H1 (cell line): ENCODE measurements around the gene ZBTB7B. TPM values are rescaled to one million over a fixed set of nuclear protein-coding genes. Genes with fewer than 3 reads are reported as not detected.
A peak's percentile ranks its signal among the peaks of the same experiment; 100 is the strongest.

Source experiments
- CTCF ChIA-PET: fragments of 300-600 bp; sonication (Branson Sonifier 250); formaldehyde crosslinking; loops from one replicate; lab custom pipeline; 2021; ENCODE audit not compliant: partially characterized antibody; lab: Charles Lee
- POLR2A ChIA-PET: fragments of 300-600 bp; sonication (Branson Sonifier 250); formaldehyde crosslinking; loops from one replicate; lab custom pipeline; 2021; ENCODE audit warnings: inconsistent platforms; ENCODE audit not compliant: partially characterized antibody; lab: Charles Lee
- DNase-seq, 2 experiments: peaks; one replicate each; pipeline versions ENCODE4 v3.0.0 to v3.0.0-alpha.2; 2010 to 2022; ENCODE audit warnings: low spot score in 2 of 2, low read depth in 1 of 2, mixed read lengths in 1 of 2
- FAIRE-seq: peaks from 2 replicates; lab custom pipeline; 2011; peaks lifted over from hg19 to GRCh38; lab: Jason Lieb, UNC
- H2AFZ ChIP-seq: 2 replicates; pipeline ENCODE4 v1.8.1; 2012; ENCODE audit warnings: low read length, inconsistent platforms
- H2AK5ac ChIP-seq: 2 replicates; pipeline ENCODE4 v1.6.1; 2013; ENCODE audit warnings: low read depth, low read length
- H2BK120ac ChIP-seq: replicated peaks from 2 replicates; pipeline ENCODE3; 2013; ENCODE audit warnings: low read depth, low read length, inconsistent platforms
- H2BK12ac ChIP-seq: 2 replicates; pipeline ENCODE4 v1.6.1; 2013; ENCODE audit warnings: low read depth, low read length
- H2BK15ac ChIP-seq: 2 replicates; pipeline ENCODE4 v1.6.1; 2013; ENCODE audit warnings: low read length
- H2BK20ac ChIP-seq: 2 replicates; pipeline ENCODE4 v1.6.1; 2013; ENCODE audit warnings: low read length
- H2BK5ac ChIP-seq: 2 replicates; pipeline ENCODE4 v1.6.1; 2013; ENCODE audit warnings: low read depth, low read length
- H3K14ac ChIP-seq: 2 replicates; pipeline ENCODE4 v1.6.1; 2013; ENCODE audit warnings: inconsistent platforms; ENCODE audit not compliant: insufficient read length
- H3K18ac ChIP-seq: 2 replicates; pipeline ENCODE4 v1.6.1; 2013; ENCODE audit warnings: low read length; ENCODE audit errors: extremely low read depth
- H3K23ac ChIP-seq: 2 replicates; pipeline ENCODE4 v1.6.1; 2013; ENCODE audit warnings: inconsistent platforms; ENCODE audit not compliant: insufficient read length
- H3K23me2 ChIP-seq: 2 replicates; pipeline ENCODE4 v1.6.1; 2013; ENCODE audit warnings: low read depth, low read length
- H3K27ac ChIP-seq: 2 replicates; pipeline ENCODE4 v1.6.1; 2011; ENCODE audit warnings: low read depth, low read length, inconsistent platforms
- H3K27me3 ChIP-seq, 4 experiments: replicated peaks in 1 of 4; 1 replicate in 1 of 4; 2 replicates in 3 of 4; pipeline versions ENCODE4 v1.6.1 to v1.8.1; 2011 to 2013; ENCODE audit warnings: low read length in 3 of 4, mild to moderate bottlenecking in 3 of 4, inconsistent platforms in 2 of 4, mixed read lengths in 2 of 4, moderate library complexity in 1 of 4; ENCODE audit not compliant: control insufficient read depth in 3 of 4, insufficient read depth in 3 of 4; ENCODE audit errors: extremely low read depth in 1 of 4
- H3K36me3 ChIP-seq, 4 experiments: 2 replicates each; pipeline versions ENCODE4 v1.6.1 to v1.8.1; 2011 to 2013; ENCODE audit warnings: mild to moderate bottlenecking in 4 of 4, low read length in 3 of 4, moderate library complexity in 2 of 4, control low read depth in 1 of 4, inconsistent platforms in 1 of 4; ENCODE audit not compliant: insufficient read depth in 4 of 4, control insufficient read depth in 2 of 4
- H3K4ac ChIP-seq: replicated peaks from 2 replicates; pipeline ENCODE3; 2013; ENCODE audit warnings: low read length, low read depth, mixed read lengths, inconsistent platforms; ENCODE audit not compliant: insufficient read length
- H3K4me1 ChIP-seq, 4 experiments: replicated peaks in 1 of 4; 1 replicate in 1 of 4; 2 replicates in 3 of 4; pipeline versions ENCODE4 v1.6.1 to v1.8.1; 2011 to 2013; ENCODE audit warnings: low read length in 3 of 4, inconsistent platforms in 2 of 4, mixed read lengths in 1 of 4; ENCODE audit not compliant: insufficient read depth in 4 of 4, control insufficient read depth in 3 of 4
- H3K4me2 ChIP-seq, 2 experiments: 2 replicates each; pipeline versions ENCODE4 v1.6.1 to v1.8.1; 2011 to 2013; ENCODE audit warnings: low read depth in 2 of 2, low read length in 2 of 2, control low read depth in 1 of 2, inconsistent platforms in 1 of 2, mild to moderate bottlenecking in 1 of 2; ENCODE audit not compliant: insufficient read depth in 1 of 2
- H3K4me3 ChIP-seq, 4 experiments: fragments of 200-600, 300-600 bp in 1 of 4; sonication (generic), shearing (Covaris generic), sonication (Bioruptor Twin) in 1 of 4; 2 replicates each; pipeline versions ENCODE4 v1.5.1 to v1.8.1; 2011 to 2016; ENCODE audit warnings: low read length in 4 of 4, low read depth in 3 of 4, control low read depth in 2 of 4, inconsistent platforms in 2 of 4, mild to moderate bottlenecking in 2 of 4, mixed read lengths in 1 of 4, moderate library complexity in 1 of 4; ENCODE audit not compliant: insufficient read depth in 2 of 4; ENCODE audit errors: extremely low read depth in 1 of 4
- H3K56ac ChIP-seq: replicated peaks from 2 replicates; pipeline ENCODE3; 2013; ENCODE audit warnings: low read depth, mild to moderate bottlenecking, mixed read lengths, low read length, inconsistent platforms; ENCODE audit not compliant: insufficient read length
- H3K79me1 ChIP-seq: 2 replicates; pipeline ENCODE4 v1.6.1; 2013; ENCODE audit warnings: low read depth, low read length, control low read depth
- H3K79me2 ChIP-seq, 2 experiments: 2 replicates each; pipeline versions ENCODE4 v1.6.1 to v1.8.1; 2012 to 2013; ENCODE audit warnings: low read length in 2 of 2, mild to moderate bottlenecking in 2 of 2, inconsistent platforms in 1 of 2; ENCODE audit not compliant: insufficient read depth in 2 of 2, control insufficient read depth in 1 of 2
- H3K9ac ChIP-seq, 4 experiments: replicated peaks in 1 of 4; 1 replicate in 1 of 4; 2 replicates in 3 of 4; pipeline versions ENCODE4 v1.6.1 to v1.8.1; 2011 to 2013; ENCODE audit warnings: low read depth in 3 of 4, low read length in 3 of 4, control low read depth in 2 of 4, mild to moderate bottlenecking in 2 of 4, moderate library complexity in 2 of 4, inconsistent platforms in 1 of 4; ENCODE audit errors: extremely low read depth in 1 of 4
- H3K9me3 ChIP-seq, 2 experiments: 2 replicates each; pipeline versions ENCODE4 v1.6.1 to v1.8.1; 2012 to 2013; ENCODE audit warnings: mild to moderate bottlenecking in 2 of 2, moderate library complexity in 2 of 2, control low read depth in 1 of 2, inconsistent platforms in 1 of 2, low read depth in 1 of 2, low read length in 1 of 2, mixed read lengths in 1 of 2; ENCODE audit not compliant: insufficient read depth in 2 of 2
- H4K20me1 ChIP-seq, 2 experiments: replicated peaks in 1 of 2; 2 replicates each; pipeline versions ENCODE3 to v1.8.1; 2011 to 2013; ENCODE audit warnings: inconsistent platforms in 2 of 2, low read length in 2 of 2, mild to moderate bottlenecking in 1 of 2; ENCODE audit not compliant: insufficient read depth in 2 of 2, control insufficient read depth in 1 of 2
- H4K5ac ChIP-seq: 2 replicates; pipeline ENCODE4 v1.6.1; 2013; ENCODE audit warnings: low read length, low read depth, mixed read lengths, inconsistent platforms; ENCODE audit not compliant: insufficient read length
- H4K8ac ChIP-seq: 2 replicates; pipeline ENCODE4 v1.8.0; 2013; ENCODE audit warnings: mild to moderate bottlenecking, moderate library complexity, low read length, inconsistent platforms; ENCODE audit not compliant: insufficient read depth; ENCODE audit errors: extremely low read depth
- H4K91ac ChIP-seq: replicated peaks from 2 replicates; pipeline ENCODE3; 2013; ENCODE audit warnings: low read length, mixed read lengths, inconsistent platforms; ENCODE audit not compliant: insufficient read length
- ASH2L ChIP-seq: fragments of 200-600, 300-600 bp; sonication (generic); IDR thresholded peaks from one replicate; pipeline ENCODE4 v1.7.1; 2017; ENCODE audit warnings: low read length
- ATF2 ChIP-seq: IDR thresholded peaks from 2 replicates; pipeline ENCODE4 v1.6.1; 2012; ENCODE audit warnings: low read length, inconsistent platforms
- CTBP2 ChIP-seq: IDR thresholded peaks from 2 replicates; pipeline ENCODE4 v1.7.0; 2011; ENCODE audit warnings: borderline replicate concordance, mild to moderate bottlenecking, moderate library complexity, mixed read lengths, low read length; ENCODE audit not compliant: insufficient read depth, insufficient read length
- EGR1 ChIP-seq: IDR thresholded peaks from 2 replicates; pipeline ENCODE4 v1.6.1; 2011; ENCODE audit warnings: low read depth, low read length, borderline replicate concordance
- FOSL1 ChIP-seq: IDR thresholded peaks from 2 replicates; pipeline ENCODE4 v1.6.1; 2011; ENCODE audit warnings: mild to moderate bottlenecking, low read depth, low read length, moderate library complexity; ENCODE audit not compliant: insufficient read depth
- POLR2AphosphoS5 ChIP-seq: IDR thresholded peaks from 2 replicates; pipeline ENCODE4 v1.6.1; 2011; ENCODE audit warnings: low read depth, low read length
- POU5F1 ChIP-seq: IDR thresholded peaks from 2 replicates; pipeline ENCODE4 v1.6.1; 2011; ENCODE audit warnings: low read depth, mild to moderate bottlenecking, low read length, moderate library complexity
- SRF ChIP-seq: IDR thresholded peaks from 2 replicates; pipeline ENCODE4 v1.6.1; 2011; ENCODE audit warnings: mild to moderate bottlenecking, low read depth, low read length, moderate library complexity
- SUZ12 ChIP-seq: fragments of 200-600 bp; sonication (generic); IDR thresholded peaks from 2 replicates; pipeline ENCODE4 v1.6.1; 2012; ENCODE audit warnings: mild to moderate bottlenecking, inconsistent platforms, low read length, moderate library complexity, mixed read lengths
- TAF7 ChIP-seq: optimal IDR thresholded peaks from 2 replicates; pipeline ENCODE3; 2011; ENCODE audit warnings: low read depth, mild to moderate bottlenecking, inconsistent platforms, low read length, moderate library complexity, borderline replicate concordance
- TCF12 ChIP-seq: IDR thresholded peaks from 2 replicates; pipeline ENCODE4 v1.6.1; 2011; ENCODE audit warnings: low read depth, mild to moderate bottlenecking, low read length
- ZNF274 ChIP-seq: IDR thresholded peaks from 2 replicates; pipeline ENCODE4 v1.7.0; 2012; ENCODE audit warnings: low read length, borderline replicate concordance; ENCODE audit errors: extremely low read depth
- WGBS, 2 experiments: shearing (Covaris generic) in 1 of 2; methylation state at CpG; one replicate each; pipeline versions ENCODE4 v1.1.6 to v1.1.7; 2013 to 2015; ENCODE audit warnings: low lambda C conversion rate in 2 of 2, mixed read lengths in 2 of 2, inconsistent platforms in 1 of 2, low coverage in 1 of 2, missing lambda C conversion rate in 1 of 2; ENCODE audit not compliant: insufficient replicate concordance in 2 of 2, insufficient coverage in 1 of 2, insufficient read length in 1 of 2; ENCODE audit errors: extremely low coverage in 1 of 2, missing lambda C conversion rate in 1 of 2; 5-methylcytosine and 5-hydroxymethylcytosine counted together
- polyA plus RNA-seq, 7 experiments: library from polyadenylated mRNA; depleted of rRNA in 3 of 7; stranded (reverse) in 5 of 7; unstranded in 2 of 7; fragments of >200 nt in 5 of 7; fragments of 200-250 nt in 2 of 7; gene quantifications; 1 replicate in 5 of 7; 2 replicates in 1 of 7; 4 replicates in 1 of 7; pipeline versions ENCODE4 v1.2.1 to v1.2.3, GENCODE V29; 2011 to 2013; ENCODE audit warnings: missing spikeins in 2 of 7, mixed read lengths in 2 of 7
- total RNA-seq: library from RNA; stranded (reverse); fragmentation: NEBNext Ultra II Directional; extraction: Animal tissue kit (Norgen Biotek cat#: 25700); gene quantifications from 2 replicates; pipeline ENCODE4 v1.2.1, GENCODE V29; 2021

ZBTB7B gene
- total and polyA plus RNA-seq, 2 of the 8 experiments (the other 6 are each of a cell fraction or from before 2014, with no cell fraction given): 24.5 to 36.9 TPM

GRCh38 chr1:154969246-154969645, 33.4 kb upstream of the ZBTB7B start:
- H2BK15ac ChIP-seq: no peak overlapping the region
- peak overlapping the region; percentile 13; the same call in 1 of the 2 replicates for H3K27ac ChIP-seq
- H3K4me2 ChIP-seq: peak overlapping the region; percentile 78
- no peak overlapping the region for H3K14ac ChIP-seq
- H3K4me3 ChIP-seq: peak overlapping the region; percentile 61 to 80 (median 76)
- no peak overlapping the region for H4K8ac ChIP-seq
- H2AFZ ChIP-seq: no peak overlapping the region
- peak overlapping the region; percentile 99 for H2BK5ac ChIP-seq
- no peaks in the 10 kb centered on the region for H3K27me3 ChIP-seq
- H2BK20ac ChIP-seq: no peak overlapping the region
- WGBS, 2 experiments: 18% methylated on average over 4 of the region's 5 CpGs; no CpG with 5 or more reads in 1 of the 2 experiments
- H3K9ac ChIP-seq: peak overlapping the region in 3 of 4 experiments; percentile 29 to 75 (median 44); a peak in 5 of 7 replicates
- no peak overlapping the region for H4K91ac ChIP-seq
- H4K20me1 ChIP-seq: peaks cover 9% of the 10 kb centered on the region in 2 experiments
- peak overlapping the region; percentile 76 for H3K4ac ChIP-seq
- H4K5ac ChIP-seq: no peak overlapping the region
- ChIA-PET POLR2A (interaction anchor here (2.3 to 42.8 kb wide), 5 partner anchors 10 to 227 kb away, joined by 8 to 702 read pairs (median 164); partner anchors contain the start of genes FLAD1, LENEP, PBXIP1 and PYGO2), CTCF (interaction anchor here (0.7 to 20.6 kb wide), 6 partner anchors 9 to 93 kb away, joined by 3 to 334 read pairs (median 10); partner anchors contain the start of genes LENEP, PBXIP1 and PYGO2)
- no peak for DNase-seq
- H3K18ac ChIP-seq: peak overlapping the region; percentile 78; the same call in 1 of the 2 replicates
- peaks cover 6 to 38% of the 10 kb centered on the region in 2 experiments; a peak in 3 of 4 replicates for H3K79me2 ChIP-seq
- H3K23me2 ChIP-seq: peaks cover 24% of the 10 kb centered on the region
- no peak overlapping the region for H2BK120ac ChIP-seq
- H3K23ac ChIP-seq: no peak overlapping the region
- peak overlapping the region; percentile 90 for H2BK12ac ChIP-seq
- no peaks in the 10 kb centered on the region for H3K9me3 ChIP-seq
- H3K56ac ChIP-seq: no peak overlapping the region
- 0 out of 2 replicates have a peak overlapping the region, but pooled peaks have one; percentile 97 for H2AK5ac ChIP-seq
- FAIRE-seq: no peak
- H3K36me3 ChIP-seq: peaks cover 14 to 38% (median 32%) of the 10 kb centered on the region in 4 experiments
- H3K4me1 ChIP-seq: peaks cover 3 to 19% (median 14%) of the 10 kb centered on the region in 4 experiments
- peaks cover 14% of the 10 kb centered on the region; the same call in 1 of the 2 replicates for H3K79me1 ChIP-seq
- TF ChIP-seq POU5F1 (no peak), CTBP2 (no peak), EGR1 (no peak), SRF (no peak), TAF7 (no peak), ASH2L (no peak), POLR2AphosphoS5 (no peak), ZNF274 (no peak), FOSL1 (no peak), SUZ12 (no peak), TCF12 (no peak), ATF2 (no peak)
